ENCODE measurements around the gene ATP8B1. TPM values are rescaled to one million over a fixed set of nuclear protein-coding genes. Genes with fewer than 3 reads are reported as not detected.
A peak's percentile ranks its signal among the peaks of the same experiment; 100 is the strongest.

ATP8B1 gene
- total RNA-seq, 1 experiment from 2014 or later: 15.9 TPM

GRCh38 chr18:57728941-57729511, 74.1 kb downstream of the ATP8B1 start (continued):
- 0 out of 2 replicates have a peak, but pooled peaks have one; percentile 21 for TF ChIP-seq ELF1 (IDR thresholded peaks at IDR 0.05; ENCODE audit: borderline replicate concordance, low read depth)
- TF ChIP-seq POLR2AphosphoS5 (IDR thresholded peaks at IDR 0.05; ENCODE audit: low read depth, low read length): no peak

- Histone ChIP-seq H3K4me2 (ENCODE audit: low read length) (peak overlapping the region; percentile 68), H2AFZ (ENCODE audit: low read depth, low read length, poor library complexity, severe bottlenecking) (no peak overlapping the region), H3K4me3 (replicated peaks in 1 of 2; ENCODE audit: low read depth in 1 of 2, low read length in 2 of 2) (0 out of 4 replicates have a peak overlapping the region, but pooled peaks of 1 of the 2 experiments have one; percentile 34), H3K79me2 (ENCODE audit: insufficient read depth, low read length) (no peaks in the 10 kb centered on the region), H4K20me1 (ENCODE audit: insufficient read depth) (no peaks in the 10 kb centered on the region), H3K4me1 (ENCODE audit: control insufficient read depth in 1 of 2, insufficient read depth in 2 of 2, low read length in 2 of 2) (peaks cover 10 to 26% of the 10 kb centered on the region in 2 experiments), H3K27me3 (ENCODE audit: insufficient read depth, low read length) (no peaks in the 10 kb centered on the region), H3K9me3 (ENCODE audit: control insufficient read depth in 1 of 2, insufficient read depth in 1 of 2, low read depth in 1 of 2, low read length in 2 of 2) (no peaks in the 10 kb centered on the region), H3K9ac (ENCODE audit: low read length) (peak overlapping the region; percentile 1; the same call in 1 of the 2 replicates), H3K9me2 (ENCODE audit: insufficient read depth) (no peaks in the 10 kb centered on the region), H3K36me3 (ENCODE audit: control insufficient read depth in 1 of 2, insufficient read depth in 2 of 2, low read length in 2 of 2) (no peaks in the 10 kb centered on the region), H3K27ac (ENCODE audit: low read depth, low read length) (peak overlapping the region; percentile 41; the same call in 1 of the 2 replicates)
- TF ChIP-seq SP1 (IDR thresholded peaks at IDR 0.05; ENCODE audit: low read depth): no peak
- no peak for TF ChIP-seq SRF (IDR thresholded peaks at IDR 0.05; ENCODE audit: low read depth)
- no peak for TF ChIP-seq EGR1 (IDR thresholded peaks at IDR 0.05; ENCODE audit: low read depth)
- TF ChIP-seq REST (IDR thresholded peaks at IDR 0.05; ENCODE audit: low read depth): no peak
- TF ChIP-seq EZH2 (IDR thresholded peaks at IDR 0.05): no peak
- TF ChIP-seq CEBPB (IDR thresholded peaks at IDR 0.05; ENCODE audit: low read depth): no peak
- no peak for TF ChIP-seq POLR2A (IDR thresholded peaks at IDR 0.05; ENCODE audit: borderline replicate concordance, extremely low read depth, insufficient read depth, insufficient read length)
- no peak for TF ChIP-seq ZNF274 (IDR thresholded peaks at IDR 0.05; ENCODE audit: low read depth, low read length)
- no peak for TF ChIP-seq MAX (IDR thresholded peaks at IDR 0.05)
- TF ChIP-seq SIN3A (IDR thresholded peaks at IDR 0.05; ENCODE audit: low read depth): no peak
- TF ChIP-seq CTCF (IDR thresholded peaks at IDR 0.05 in 2 of 3, conservative IDR thresholded peaks at IDR 0.05 in 1 of 3; ENCODE audit: borderline replicate concordance in 1 of 3, insufficient read depth in 1 of 3, low read depth in 2 of 3, low read length in 2 of 3): no peak
- TF ChIP-seq CBX3 (IDR thresholded peaks at IDR 0.05; ENCODE audit: low read depth): no peak
- no peak for TF ChIP-seq JUND (IDR thresholded peaks at IDR 0.05)
- TF ChIP-seq ELF1 (IDR thresholded peaks at IDR 0.05; ENCODE audit: borderline replicate concordance, low read depth): no peak
- intact Hi-C loops (cut with micrococcal nuclease): no loop called here
- ChIA-PET RAD21 (ENCODE audit: low non-redundant PET in 1 of 2, low total read pairs in 2 of 2, uncharacterized antibody in 2 of 2, unreplicated experiment in 2 of 2) (no interaction called here), CTCF (no interaction called here), POLR2A (no interaction called here)
- no TSS peak for BruUV-seq (replicated peaks)
- ATAC-seq (no peak), DNase-seq (ENCODE audit: low read depth, low spot score) (no peak)
Measured at GRCh38 chr18:57727952-57728807, 74.9 kb downstream of the ATP8B1 start.

All from HCT116 (cell line).